ENCODE measurements around the gene BRINP2.

Gene BRINP2

DNA sequence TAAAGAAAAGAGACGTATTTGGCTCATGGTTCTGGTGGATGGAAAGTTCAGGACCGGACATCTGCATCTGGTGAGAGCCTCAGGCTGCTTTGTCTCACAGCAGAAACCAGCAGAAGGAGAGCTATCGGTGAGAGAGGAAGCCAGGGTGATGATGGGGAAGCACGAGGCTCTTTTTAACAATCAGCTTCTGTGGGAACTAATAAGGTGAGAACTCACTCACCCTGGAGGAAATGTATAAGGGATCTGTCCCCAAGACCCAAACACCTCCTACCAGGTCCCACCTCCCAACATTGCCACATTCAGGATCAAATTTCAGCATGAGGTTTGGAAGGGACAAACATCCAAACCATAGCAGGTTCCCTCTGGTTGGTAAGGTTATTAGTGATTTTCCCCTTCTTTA lies 39.0 kb upstream of the BRINP2 start:
- Histone ChIP-seq H3K4me1 (ENCODE audit: insufficient read depth, low read length, severe bottlenecking) (no peaks in the 10 kb centered on the region), H3K4me2 (ENCODE audit: low read length) (no peak overlapping the region), H3K36me3 (ENCODE audit: insufficient read depth, low read length) (no peaks in the 10 kb centered on the region), H3K9ac (ENCODE audit: low read length) (no peak overlapping the region), H3K27ac (ENCODE audit: low read depth, low read length, poor library complexity, severe bottlenecking) (no peak overlapping the region), H3K9me3 (ENCODE audit: low read length) (no peaks in the 10 kb centered on the region), H3K27me3 (ENCODE audit: insufficient read depth, low read length) (no peaks in the 10 kb centered on the region), H2AFZ (ENCODE audit: low read length) (no peak overlapping the region), H3K4me3 (ENCODE audit: low read depth, low read length, poor library complexity, severe bottlenecking) (no peak overlapping the region), H3F3A (ENCODE audit: insufficient read depth, low read length) (no peaks in the 10 kb centered on the region), H3K79me2 (ENCODE audit: insufficient read depth, low read length) (no peaks in the 10 kb centered on the region), H4K20me1 (ENCODE audit: insufficient read depth, low read length) (no peaks in the 10 kb centered on the region), H3K9me2 (ENCODE audit: low read depth, low read length) (no peaks in the 10 kb centered on the region)
- TF ChIP-seq EZH2 (IDR thresholded peaks at IDR 0.05; ENCODE audit: borderline replicate concordance, low read length): no peak
- TF ChIP-seq, protein P1, sequence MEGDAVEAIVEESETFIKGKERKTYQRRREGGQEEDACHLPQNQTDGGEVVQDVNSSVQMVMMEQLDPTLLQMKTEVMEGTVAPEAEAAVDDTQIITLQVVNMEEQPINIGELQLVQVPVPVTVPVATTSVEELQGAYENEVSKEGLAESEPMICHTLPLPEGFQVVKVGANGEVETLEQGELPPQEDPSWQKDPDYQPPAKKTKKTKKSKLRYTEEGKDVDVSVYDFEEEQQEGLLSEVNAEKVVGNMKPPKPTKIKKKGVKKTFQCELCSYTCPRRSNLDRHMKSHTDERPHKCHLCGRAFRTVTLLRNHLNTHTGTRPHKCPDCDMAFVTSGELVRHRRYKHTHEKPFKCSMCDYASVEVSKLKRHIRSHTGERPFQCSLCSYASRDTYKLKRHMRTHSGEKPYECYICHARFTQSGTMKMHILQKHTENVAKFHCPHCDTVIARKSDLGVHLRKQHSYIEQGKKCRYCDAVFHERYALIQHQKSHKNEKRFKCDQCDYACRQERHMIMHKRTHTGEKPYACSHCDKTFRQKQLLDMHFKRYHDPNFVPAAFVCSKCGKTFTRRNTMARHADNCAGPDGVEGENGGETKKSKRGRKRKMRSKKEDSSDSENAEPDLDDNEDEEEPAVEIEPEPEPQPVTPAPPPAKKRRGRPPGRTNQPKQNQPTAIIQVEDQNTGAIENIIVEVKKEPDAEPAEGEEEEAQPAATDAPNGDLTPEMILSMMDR (IDR thresholded peaks at IDR 0.05; ENCODE audit: low read length): no peak

DNA sequence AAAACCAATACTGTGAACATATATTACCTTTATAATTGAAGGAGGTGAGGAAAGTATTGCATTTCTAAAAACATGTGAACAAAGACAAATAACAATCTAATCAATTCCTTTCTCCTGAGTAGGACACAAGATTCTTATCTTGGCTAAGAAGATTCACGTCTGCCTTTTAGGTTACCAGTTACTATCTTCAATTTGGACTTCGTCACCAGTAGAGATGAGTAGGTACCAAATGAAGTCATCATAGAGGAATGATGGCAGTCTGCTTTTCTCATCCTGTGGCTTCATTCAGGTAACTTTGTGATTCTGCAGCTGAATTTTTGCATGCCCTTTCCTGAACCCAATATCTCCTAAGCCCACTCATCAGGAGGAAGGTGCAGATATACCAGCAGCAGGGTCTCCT lies 38.6 kb upstream of the BRINP2 start:
- Histone ChIP-seq H3K36me3 (ENCODE audit: insufficient read depth, low read length) (no peaks in the 10 kb centered on the region), H2AFZ (ENCODE audit: low read length) (no peak overlapping the region), H3K9me3 (ENCODE audit: low read length) (no peaks in the 10 kb centered on the region), H3K9ac (ENCODE audit: low read length) (no peak overlapping the region), H3K27ac (ENCODE audit: low read depth, low read length, poor library complexity, severe bottlenecking) (no peak overlapping the region), H3K4me1 (ENCODE audit: insufficient read depth, low read length, severe bottlenecking) (no peaks in the 10 kb centered on the region), H4K20me1 (ENCODE audit: insufficient read depth, low read length) (no peaks in the 10 kb centered on the region), H3K79me2 (ENCODE audit: insufficient read depth, low read length) (no peaks in the 10 kb centered on the region), H3K4me2 (ENCODE audit: low read length) (no peak overlapping the region), H3F3A (ENCODE audit: insufficient read depth, low read length) (no peaks in the 10 kb centered on the region), H3K4me3 (ENCODE audit: low read depth, low read length, poor library complexity, severe bottlenecking) (no peak overlapping the region), H3K27me3 (ENCODE audit: insufficient read depth, low read length) (no peaks in the 10 kb centered on the region), H3K9me2 (ENCODE audit: low read depth, low read length) (no peaks in the 10 kb centered on the region)
- TF ChIP-seq EZH2 (IDR thresholded peaks at IDR 0.05; ENCODE audit: borderline replicate concordance, low read length): no peak
- TF ChIP-seq, protein P1 (IDR thresholded peaks at IDR 0.05; ENCODE audit: low read length): no peak

DNA sequence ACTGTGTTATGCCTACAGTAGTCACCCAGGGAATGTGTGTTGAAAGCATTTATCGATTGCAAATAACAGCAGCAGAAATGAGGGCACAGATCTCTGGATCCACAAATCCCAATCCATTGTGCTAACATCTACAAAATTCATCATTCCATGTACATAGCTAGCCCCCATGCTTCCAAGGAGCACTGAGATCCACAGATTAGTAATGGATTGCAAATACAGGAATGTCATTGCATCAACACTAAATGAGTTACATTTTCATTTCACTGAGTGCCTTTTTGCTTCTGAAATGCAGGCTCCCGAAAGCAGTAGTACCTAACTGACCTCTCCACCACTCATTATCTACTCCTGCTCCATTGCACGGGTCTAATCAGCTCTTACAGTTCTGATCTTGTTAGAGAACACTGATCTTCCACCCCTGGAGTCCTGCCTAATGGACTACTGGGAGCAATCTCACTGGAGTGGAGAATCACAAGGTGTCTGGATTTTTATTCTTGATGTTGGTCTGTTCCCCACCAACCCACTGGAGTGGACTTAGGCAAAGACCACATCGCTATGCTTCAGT lies 36.7 kb upstream of the BRINP2 start:
- no peaks in the 10 kb centered on the region for H4K20me1 ChIP-seq (ENCODE audit: insufficient read depth, low read length)
- no peak overlapping the region for H3K9ac ChIP-seq (ENCODE audit: low read length)
- H3F3A ChIP-seq (ENCODE audit: insufficient read depth, low read length): no peaks in the 10 kb centered on the region
- H3K27ac ChIP-seq (ENCODE audit: low read depth, low read length, poor library complexity, severe bottlenecking): no peak overlapping the region
- H3K79me2 ChIP-seq (ENCODE audit: insufficient read depth, low read length): no peaks in the 10 kb centered on the region
- no peaks in the 10 kb centered on the region for H3K9me3 ChIP-seq (ENCODE audit: low read length)
- H3K9me2 ChIP-seq (ENCODE audit: low read depth, low read length): no peaks in the 10 kb centered on the region
- TF ChIP-seq, protein P1 (IDR thresholded peaks at IDR 0.05; ENCODE audit: low read length): no peak
- no peak for TF ChIP-seq EZH2 (IDR thresholded peaks at IDR 0.05; ENCODE audit: borderline replicate concordance, low read length)
- no peak overlapping the region for H3K4me3 ChIP-seq (ENCODE audit: low read depth, low read length, poor library complexity, severe bottlenecking)
- H3K36me3 ChIP-seq (ENCODE audit: insufficient read depth, low read length): no peaks in the 10 kb centered on the region
- no peak overlapping the region for H3K4me2 ChIP-seq (ENCODE audit: low read length)
- no peak overlapping the region for H2AFZ ChIP-seq (ENCODE audit: low read length)
- H3K4me1 ChIP-seq (ENCODE audit: insufficient read depth, low read length, severe bottlenecking): no peaks in the 10 kb centered on the region
- no peaks in the 10 kb centered on the region for H3K27me3 ChIP-seq (ENCODE audit: insufficient read depth, low read length)
